Heart left ventricle (tissue), 13 donors: ENCODE data around the gene GFRA3.

Source experiments
- POLR2A ChIP-seq, 2 donors: fragments of 450-650 bp; IDR thresholded peaks; one replicate each; pipeline ENCODE4 v1.6.1; 2017; ENCODE audit warnings: antibody characterized with exemption in 2 of 2, mild to moderate bottlenecking in 2 of 2, moderate library complexity in 2 of 2
- TF ChIP-seq, protein P1 (sequence below), 12 donors: fragments of 200-600 bp; sonication (generic) in 4 of 12; IDR thresholded peaks; one replicate each; pipeline versions ENCODE4 v1.5.0 to v1.8.0; 2018 to 2022; ENCODE audit warnings: antibody characterized with exemption in 12 of 12, mild to moderate bottlenecking in 5 of 12
- donor health status: ischemic (EF 13 %, LVEDD 7.1; RV severe dilation, severe dysfunction).
- donor health status: DM: no; HTN: yes; CAD: no.
- donor health status: DM: no; HTN: no; CAD: no.
- donor health status: ischemic (EF 25% LVEDD 6.9; RV normal size, moderate dysfunction).
- donor health status: ischemic (EF 25% LVEDD 5.7; RV mildly dilated, moderate dysfunction).
- donor health status: ischemic (EF 35%, LVEDD 5.7; RV mildly dilated, moderate dysfunction).
- donor health status: nonischemic (EF 11% LVEDD 7.7; RV severe dilation, severe dysfunction).
- donor health status: DM: yes; HTN: yes; CAD: no.
- donor health status: PGD.
- donor health status: ischemic (EF 29% LVEDD 5.4; RV normal size, mild dysfunction).
- donor health status: nonischemic (EF 23%, LVEDD 6.1; RV moderate dilation, normal function).

- TF ChIP-seq, protein P1, sequence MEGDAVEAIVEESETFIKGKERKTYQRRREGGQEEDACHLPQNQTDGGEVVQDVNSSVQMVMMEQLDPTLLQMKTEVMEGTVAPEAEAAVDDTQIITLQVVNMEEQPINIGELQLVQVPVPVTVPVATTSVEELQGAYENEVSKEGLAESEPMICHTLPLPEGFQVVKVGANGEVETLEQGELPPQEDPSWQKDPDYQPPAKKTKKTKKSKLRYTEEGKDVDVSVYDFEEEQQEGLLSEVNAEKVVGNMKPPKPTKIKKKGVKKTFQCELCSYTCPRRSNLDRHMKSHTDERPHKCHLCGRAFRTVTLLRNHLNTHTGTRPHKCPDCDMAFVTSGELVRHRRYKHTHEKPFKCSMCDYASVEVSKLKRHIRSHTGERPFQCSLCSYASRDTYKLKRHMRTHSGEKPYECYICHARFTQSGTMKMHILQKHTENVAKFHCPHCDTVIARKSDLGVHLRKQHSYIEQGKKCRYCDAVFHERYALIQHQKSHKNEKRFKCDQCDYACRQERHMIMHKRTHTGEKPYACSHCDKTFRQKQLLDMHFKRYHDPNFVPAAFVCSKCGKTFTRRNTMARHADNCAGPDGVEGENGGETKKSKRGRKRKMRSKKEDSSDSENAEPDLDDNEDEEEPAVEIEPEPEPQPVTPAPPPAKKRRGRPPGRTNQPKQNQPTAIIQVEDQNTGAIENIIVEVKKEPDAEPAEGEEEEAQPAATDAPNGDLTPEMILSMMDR (IDR thresholded peaks at IDR 0.05): no peak
- TF ChIP-seq POLR2A (IDR thresholded peaks at IDR 0.05): no peak
Observed at GRCh38 chr5:138212828-138213160, 61.6 kb downstream of the GFRA3 start.
